Measurements from ENCODE around the gene NOL12.
"Not testable (repeated sequence)": the region's sequence is repeated elsewhere in the genome, so short reads cannot be mapped to it uniquely, and the experiment has no call there.

The NOL12 gene

GRCh38 chr22:37717746-37718305, 31.7 kb downstream of the NOL12 start:
- H3K4me2 ChIP-seq (ENCODE audit: insufficient read depth, low read length), result not testable (repeated sequence)

GRCh38 chr22:37725551-37726240, 39.6 kb downstream of the NOL12 start:
- H3K9ac ChIP-seq (ENCODE audit: low read depth, low read length), result no peak overlapping the region
- ATAC-seq (ENCODE audit: insufficient read depth, low read depth), result no peak
- H3K27me3 ChIP-seq (ENCODE audit: insufficient read depth, low read length, poor library complexity), result no peaks in the 10 kb centered on the region
- no peaks in the 10 kb centered on the region for H3K4me1 ChIP-seq (ENCODE audit: insufficient read depth, low read length)
- no peaks in the 10 kb centered on the region for H4K20me1 ChIP-seq (ENCODE audit: insufficient read depth, low read length)
- H3K36me3 ChIP-seq (ENCODE audit: insufficient read depth, low read length), result no peaks in the 10 kb centered on the region
- no peak overlapping the region for H2AFZ ChIP-seq (ENCODE audit: low read depth, low read length)
- H3K4me2 ChIP-seq (ENCODE audit: insufficient read depth, low read length), result no peak overlapping the region
- no peaks in the 10 kb centered on the region for H3K79me2 ChIP-seq (ENCODE audit: insufficient read depth, low read length)
- no peak overlapping the region for H3K27ac ChIP-seq (ENCODE audit: low read length)
- DNase-seq, result no peak
- TF ChIP-seq, protein P1, sequence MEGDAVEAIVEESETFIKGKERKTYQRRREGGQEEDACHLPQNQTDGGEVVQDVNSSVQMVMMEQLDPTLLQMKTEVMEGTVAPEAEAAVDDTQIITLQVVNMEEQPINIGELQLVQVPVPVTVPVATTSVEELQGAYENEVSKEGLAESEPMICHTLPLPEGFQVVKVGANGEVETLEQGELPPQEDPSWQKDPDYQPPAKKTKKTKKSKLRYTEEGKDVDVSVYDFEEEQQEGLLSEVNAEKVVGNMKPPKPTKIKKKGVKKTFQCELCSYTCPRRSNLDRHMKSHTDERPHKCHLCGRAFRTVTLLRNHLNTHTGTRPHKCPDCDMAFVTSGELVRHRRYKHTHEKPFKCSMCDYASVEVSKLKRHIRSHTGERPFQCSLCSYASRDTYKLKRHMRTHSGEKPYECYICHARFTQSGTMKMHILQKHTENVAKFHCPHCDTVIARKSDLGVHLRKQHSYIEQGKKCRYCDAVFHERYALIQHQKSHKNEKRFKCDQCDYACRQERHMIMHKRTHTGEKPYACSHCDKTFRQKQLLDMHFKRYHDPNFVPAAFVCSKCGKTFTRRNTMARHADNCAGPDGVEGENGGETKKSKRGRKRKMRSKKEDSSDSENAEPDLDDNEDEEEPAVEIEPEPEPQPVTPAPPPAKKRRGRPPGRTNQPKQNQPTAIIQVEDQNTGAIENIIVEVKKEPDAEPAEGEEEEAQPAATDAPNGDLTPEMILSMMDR (IDR thresholded peaks at IDR 0.05; ENCODE audit: borderline replicate concordance, extremely low read depth, low read length, poor library complexity, severe bottlenecking), result no peak
- TF ChIP-seq EZH2 (IDR thresholded peaks at IDR 0.05; ENCODE audit: borderline replicate concordance, low read depth, low read length, severe bottlenecking), result no peak
- no peaks in the 10 kb centered on the region for H3K9me3 ChIP-seq (ENCODE audit: insufficient read depth, low read length, severe bottlenecking)
- H3K4me3 ChIP-seq (ENCODE audit: low read depth in 1 of 2, low read length in 2 of 2), result no peak overlapping the region

More at GRCh38 chr22:37717746-37718305, 31.7 kb downstream of the NOL12 start:
- H3K4me1 ChIP-seq (ENCODE audit: insufficient read depth, low read length); H3K27me3 ChIP-seq (ENCODE audit: insufficient read depth, low read length, poor library complexity); H2AFZ ChIP-seq (ENCODE audit: low read depth, low read length); ATAC-seq (ENCODE audit: insufficient read depth, low read depth); H3K9ac ChIP-seq (ENCODE audit: low read depth, low read length); H3K4me3 ChIP-seq (ENCODE audit: low read depth in 1 of 2, low read length in 2 of 2); H3K27ac ChIP-seq (ENCODE audit: low read length); H3K9me3 ChIP-seq (ENCODE audit: insufficient read depth, low read length, severe bottlenecking); DNase-seq; H4K20me1 ChIP-seq (ENCODE audit: insufficient read depth, low read length); H3K79me2 ChIP-seq (ENCODE audit: insufficient read depth, low read length); H3K36me3 ChIP-seq (ENCODE audit: insufficient read depth, low read length): not testable (repeated sequence)

GRCh38 chr22:37726241-37726887, 40.2 kb downstream of the NOL12 start:
- Histone ChIP-seq H3K4me1 (ENCODE audit: insufficient read depth, low read length) (no peaks in the 10 kb centered on the region), H3K4me2 (ENCODE audit: insufficient read depth, low read length) (no peak overlapping the region), H4K20me1 (ENCODE audit: insufficient read depth, low read length) (no peaks in the 10 kb centered on the region), H3K27me3 (ENCODE audit: insufficient read depth, low read length, poor library complexity) (no peaks in the 10 kb centered on the region), H2AFZ (ENCODE audit: low read depth, low read length) (no peak overlapping the region), H3K4me3 (ENCODE audit: low read depth in 1 of 2, low read length in 2 of 2) (no peak overlapping the region), H3K79me2 (ENCODE audit: insufficient read depth, low read length) (no peaks in the 10 kb centered on the region), H3K36me3 (ENCODE audit: insufficient read depth, low read length) (no peaks in the 10 kb centered on the region), H3K27ac (ENCODE audit: low read length) (no peak overlapping the region), H3K9me3 (ENCODE audit: insufficient read depth, low read length, severe bottlenecking) (no peaks in the 10 kb centered on the region), H3K9ac (ENCODE audit: low read depth, low read length) (no peak overlapping the region)
- no peak for TF ChIP-seq EZH2 (IDR thresholded peaks at IDR 0.05; ENCODE audit: borderline replicate concordance, low read depth, low read length, severe bottlenecking)
- TF ChIP-seq, protein P1 (IDR thresholded peaks at IDR 0.05; ENCODE audit: borderline replicate concordance, extremely low read depth, low read length, poor library complexity, severe bottlenecking), result peak; percentile 41
- no peak for DNase-seq
- peak; percentile 37; the same call in 1 of the 3 replicates for ATAC-seq (ENCODE audit: insufficient read depth, low read depth)

DNA sequence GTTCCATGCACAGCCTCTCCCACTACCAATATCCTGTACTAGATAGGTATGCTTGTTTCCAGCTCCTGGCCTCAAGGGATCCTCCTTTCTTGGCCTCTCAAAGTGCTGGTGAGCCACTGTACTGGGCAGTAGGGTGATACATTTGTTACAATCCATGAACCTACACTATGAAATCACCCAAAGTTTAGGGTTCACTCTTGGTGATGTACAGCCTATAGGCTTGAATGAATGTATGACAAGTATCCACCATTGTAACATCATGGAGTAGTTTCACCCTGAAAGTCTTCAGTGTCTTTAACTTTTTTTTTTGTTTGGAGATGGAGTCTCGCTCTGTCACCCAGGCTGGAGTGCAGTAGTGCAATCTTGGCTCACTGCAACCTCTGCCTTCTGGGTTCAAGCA, 42.5 kb downstream of the NOL12 start:
- no peaks in the 10 kb centered on the region for H3K79me2 ChIP-seq (ENCODE audit: insufficient read depth, low read length)

More for the DNA sequence above, 42.5 kb downstream of the NOL12 start:
- Histone ChIP-seq H4K20me1 (ENCODE audit: insufficient read depth, low read length) (no peaks in the 10 kb centered on the region), H3K9ac (ENCODE audit: low read depth, low read length) (no peak overlapping the region), H3K27ac (ENCODE audit: low read length) (no peak overlapping the region), H3K9me3 (ENCODE audit: insufficient read depth, low read length, severe bottlenecking) (no peaks in the 10 kb centered on the region), H3K36me3 (ENCODE audit: insufficient read depth, low read length) (no peaks in the 10 kb centered on the region), H2AFZ (ENCODE audit: low read depth, low read length) (no peak overlapping the region), H3K4me2 (ENCODE audit: insufficient read depth, low read length) (no peak overlapping the region), H3K27me3 (ENCODE audit: insufficient read depth, low read length, poor library complexity) (no peaks in the 10 kb centered on the region), H3K4me1 (ENCODE audit: insufficient read depth, low read length) (no peaks in the 10 kb centered on the region), H3K4me3 (ENCODE audit: low read depth in 1 of 2, low read length in 2 of 2) (no peak overlapping the region)
- TF ChIP-seq, protein P1 (IDR thresholded peaks at IDR 0.05; ENCODE audit: borderline replicate concordance, extremely low read depth, low read length, poor library complexity, severe bottlenecking), result no peak
- no peak for TF ChIP-seq EZH2 (IDR thresholded peaks at IDR 0.05; ENCODE audit: borderline replicate concordance, low read depth, low read length, severe bottlenecking)
- DNase-seq (no peak), ATAC-seq (ENCODE audit: insufficient read depth, low read depth) (no peak)

Measured in DND-41 (cell line).